Kidney capillary endothelial cell (primary cell): ENCODE measurements around the gene CYP2C9.

Source experiments
- DNase-seq: peaks from one replicate; pipeline ENCODE4 v3.0.0-alpha.2; 2018; ENCODE audit warnings: low spot score

Gene CYP2C9

DNA sequence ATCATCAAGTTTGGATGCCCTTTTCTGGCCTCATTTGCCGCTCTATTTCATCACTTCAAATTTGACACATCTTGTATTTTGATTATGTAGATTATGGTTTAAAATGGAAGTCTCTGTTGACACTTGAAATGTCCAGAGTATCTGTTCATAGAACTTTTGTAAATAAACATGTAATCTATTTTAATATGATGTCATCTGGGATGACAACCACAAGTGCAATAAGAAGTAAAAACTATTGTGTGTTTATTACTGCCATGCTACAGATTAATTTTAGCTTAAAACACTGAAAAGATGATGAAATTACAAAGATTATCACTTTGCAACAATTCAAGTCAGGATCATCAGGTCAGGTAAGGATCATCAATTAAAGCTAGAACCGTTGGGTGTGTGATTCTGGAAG is 100.8 kb downstream of the CYP2C9 start:
- no peak for DNase-seq
